Prostate gland (tissue), 2 donors: ENCODE results near the gene BMP6. TPM values are rescaled to one million over a fixed set of nuclear protein-coding genes. Genes with fewer than 3 reads are reported as not detected.

Experiments used
- DNase-seq: peaks from one replicate; pipeline ENCODE4 v3.0.0-alpha.2; 2019; ENCODE audit warnings: low spot score
- H3K27ac ChIP-seq, 2 donors: fragments of 200-600 bp; sonication (generic); 2 replicates each; pipeline ENCODE4 v1.5.1; 2017 to 2019
- H3K27me3 ChIP-seq: fragments of 200-600 bp; sonication (generic); replicated peaks from 2 replicates; pipeline ENCODE4 v1.5.1; 2019; ENCODE audit not compliant: insufficient read depth
- H3K36me3 ChIP-seq, 2 donors: fragments of 200-600 bp; sonication (generic); 1 replicate in 1 of 2; 2 replicates in 1 of 2; pipeline versions ENCODE4 v1.5.1 to v1.8.1; 2017 to 2019
- H3K4me1 ChIP-seq: fragments of 200-600 bp; sonication (generic); replicated peaks from 2 replicates; pipeline ENCODE4 v1.5.1; 2019
- H3K4me3 ChIP-seq, 2 donors: fragments of 200-600 bp; sonication (generic); 2 replicates each; pipeline ENCODE4 v1.5.1; 2017 to 2019
- H3K9me3 ChIP-seq: fragments of 200-600 bp; sonication (generic); 2 replicates; pipeline ENCODE4 v1.5.1; 2017
- POLR2A ChIP-seq: fragments of 450-650 bp; IDR thresholded peaks from one replicate; pipeline ENCODE4 v1.6.1; 2016; ENCODE audit warnings: antibody characterized with exemption, mild to moderate bottlenecking
- POLR2AphosphoS5 ChIP-seq: sonication (generic); formaldehyde crosslinking; IDR thresholded peaks from one replicate; pipeline ENCODE4 v1.6.1; 2017; ENCODE audit warnings: antibody characterized with exemption
- WGBS: methylation state at CpG from one replicate; pipeline ENCODE4 v1.1.5; 2018; 5-methylcytosine and 5-hydroxymethylcytosine counted together
- intact Hi-C: fragments of 100-400 bp; cut with DNase I; formaldehyde crosslinking; loops from one replicate; pipeline ENCODE4 v1.14.2; 2022
- total RNA-seq, 2 donors: library from RNA; depleted of rRNA; stranded (reverse); fragments of >200 nt; gene quantifications; one replicate each; pipeline ENCODE4 v1.1.0, GENCODE V29; 2016
- TF ChIP-seq, protein P1 (sequence below), 4 experiments: fragments of 200-600 bp in 2 of 4; fragments of 450-650 bp in 2 of 4; sonication (generic) in 2 of 4; IDR thresholded peaks; 1 replicate in 3 of 4; 2 replicates in 1 of 4; pipeline ENCODE4 v1.5.1; 2016 to 2019; ENCODE audit warnings: antibody characterized with exemption in 4 of 4, mild to moderate bottlenecking in 2 of 4, moderate library complexity in 2 of 4

BMP6 gene
- total RNA-seq, 2 donors from 2014 or later: 0.36 to 10.2 TPM

DNA sequence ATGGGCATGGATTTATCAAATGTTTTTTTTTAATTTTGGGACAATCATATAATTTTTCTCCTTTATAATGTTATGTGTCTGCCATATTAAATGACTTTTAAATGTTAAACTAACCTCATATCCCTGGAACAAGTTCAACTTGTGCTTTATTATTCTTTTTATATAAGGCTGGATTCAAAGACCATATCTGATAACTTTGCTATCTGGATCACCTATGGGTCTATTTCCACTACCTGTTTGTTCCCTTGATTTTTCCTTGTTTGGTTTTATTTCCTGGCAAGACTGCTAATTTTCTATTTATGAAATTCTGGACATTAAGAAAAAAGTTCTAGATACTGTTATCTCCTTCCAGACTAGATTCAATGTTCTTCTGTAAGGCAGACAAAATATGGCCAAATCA is 125.9 kb downstream of the BMP6 start:
- no peaks in the 10 kb centered on the region for H3K27me3 ChIP-seq
- no peaks in the 10 kb centered on the region for H3K9me3 ChIP-seq
- intact Hi-C loops: no loop called here
- TF ChIP-seq, protein P1, sequence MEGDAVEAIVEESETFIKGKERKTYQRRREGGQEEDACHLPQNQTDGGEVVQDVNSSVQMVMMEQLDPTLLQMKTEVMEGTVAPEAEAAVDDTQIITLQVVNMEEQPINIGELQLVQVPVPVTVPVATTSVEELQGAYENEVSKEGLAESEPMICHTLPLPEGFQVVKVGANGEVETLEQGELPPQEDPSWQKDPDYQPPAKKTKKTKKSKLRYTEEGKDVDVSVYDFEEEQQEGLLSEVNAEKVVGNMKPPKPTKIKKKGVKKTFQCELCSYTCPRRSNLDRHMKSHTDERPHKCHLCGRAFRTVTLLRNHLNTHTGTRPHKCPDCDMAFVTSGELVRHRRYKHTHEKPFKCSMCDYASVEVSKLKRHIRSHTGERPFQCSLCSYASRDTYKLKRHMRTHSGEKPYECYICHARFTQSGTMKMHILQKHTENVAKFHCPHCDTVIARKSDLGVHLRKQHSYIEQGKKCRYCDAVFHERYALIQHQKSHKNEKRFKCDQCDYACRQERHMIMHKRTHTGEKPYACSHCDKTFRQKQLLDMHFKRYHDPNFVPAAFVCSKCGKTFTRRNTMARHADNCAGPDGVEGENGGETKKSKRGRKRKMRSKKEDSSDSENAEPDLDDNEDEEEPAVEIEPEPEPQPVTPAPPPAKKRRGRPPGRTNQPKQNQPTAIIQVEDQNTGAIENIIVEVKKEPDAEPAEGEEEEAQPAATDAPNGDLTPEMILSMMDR (IDR thresholded peaks at IDR 0.05): no peak
- TF ChIP-seq POLR2AphosphoS5 (no peak), POLR2A (no peak)
- H3K36me3 ChIP-seq: no peaks in the 10 kb centered on the region
- no peak overlapping the region for H3K27ac ChIP-seq
- H3K4me3 ChIP-seq: no peak overlapping the region
- DNase-seq: no peak
- no peaks in the 10 kb centered on the region for H3K4me1 ChIP-seq

DNA sequence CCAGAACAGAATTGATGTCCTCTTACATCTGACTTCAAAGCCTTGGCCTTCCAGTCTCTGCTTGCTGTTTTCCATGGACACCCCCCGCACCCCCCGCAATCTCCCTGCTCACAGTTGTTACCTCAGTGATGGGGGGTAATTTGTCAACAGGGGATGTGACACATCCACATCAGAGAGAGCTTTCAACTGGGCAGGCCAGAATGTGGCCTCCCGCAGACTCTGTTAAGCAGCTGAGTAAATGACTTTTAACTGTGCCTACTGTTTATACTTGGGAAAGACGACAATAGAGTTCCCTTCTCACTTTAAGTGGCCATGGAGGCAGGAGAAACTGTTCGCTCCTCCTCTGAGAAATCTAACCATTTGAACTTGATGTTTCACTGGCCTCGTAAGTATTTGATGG is 133.7 kb downstream of the BMP6 start:
- DNase-seq: no peak
- no peaks in the 10 kb centered on the region for H3K9me3 ChIP-seq
- no peaks in the 10 kb centered on the region for H3K4me1 ChIP-seq
- no peak overlapping the region for H3K4me3 ChIP-seq
- H3K27me3 ChIP-seq: no peaks in the 10 kb centered on the region
- WGBS: 64% methylated on average over 6 of the region's 6 CpGs
- intact Hi-C loops: no loop called here
- TF ChIP-seq POLR2A (no peak), POLR2AphosphoS5 (no peak)
- TF ChIP-seq, protein P1 (IDR thresholded peaks at IDR 0.05): no peak
- H3K36me3 ChIP-seq: no peaks in the 10 kb centered on the region
- no peak overlapping the region for H3K27ac ChIP-seq

DNA sequence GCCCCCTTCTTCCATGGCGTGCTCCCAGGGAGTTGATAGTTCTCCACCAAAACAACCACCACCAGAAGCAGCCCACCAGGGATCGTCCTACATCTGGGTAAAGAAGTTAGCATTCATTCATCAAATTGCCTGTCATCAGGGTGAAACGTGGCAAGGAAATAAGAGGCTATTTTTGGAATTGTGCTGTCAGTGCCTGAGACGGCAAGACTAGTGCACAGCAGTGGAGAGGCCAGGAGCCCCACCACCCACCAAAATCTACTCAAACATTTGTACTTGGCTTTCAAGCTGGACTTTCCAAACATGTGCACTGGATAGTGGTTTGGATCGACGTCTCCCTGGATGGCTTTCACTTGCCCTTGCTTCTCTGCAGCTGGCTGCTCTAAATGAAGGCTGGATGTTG is 139.9 kb downstream of the BMP6 start:
- 77% methylated on average over 6 of the region's 6 CpGs for WGBS
- intact Hi-C loops: no loop called here
- TF ChIP-seq, protein P1 (IDR thresholded peaks at IDR 0.05): no peak
- no peak for TF ChIP-seq POLR2AphosphoS5
- DNase-seq: no peak
- H3K4me1 ChIP-seq: no peaks in the 10 kb centered on the region
- no peaks in the 10 kb centered on the region for H3K36me3 ChIP-seq
- H3K27me3 ChIP-seq: no peaks in the 10 kb centered on the region
- no peak overlapping the region for H3K4me3 ChIP-seq
- no peaks in the 10 kb centered on the region for H3K9me3 ChIP-seq
- no peak overlapping the region for H3K27ac ChIP-seq

DNA sequence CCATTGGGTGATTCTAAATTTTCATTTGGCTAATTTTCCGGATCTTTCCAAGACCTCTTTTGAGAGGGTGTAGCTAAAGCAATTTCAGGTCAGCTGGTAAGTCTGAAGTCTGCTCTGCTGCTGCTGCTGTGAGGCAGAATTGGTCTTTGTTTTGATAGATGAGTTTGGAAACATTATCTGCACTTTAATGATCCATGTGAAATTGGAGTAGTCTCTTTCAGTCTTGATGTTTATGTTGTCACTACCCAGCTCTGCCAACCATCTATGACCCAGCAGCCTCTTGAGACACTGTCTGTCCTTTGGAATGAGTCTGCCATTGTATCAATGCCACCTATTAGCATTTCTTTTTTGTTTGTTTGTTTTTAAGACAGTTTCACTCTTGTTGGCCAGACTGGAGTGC is 140.6 kb downstream of the BMP6 start:
- H3K4me1 ChIP-seq: no peaks in the 10 kb centered on the region
- no peak overlapping the region for H3K4me3 ChIP-seq

DNA sequence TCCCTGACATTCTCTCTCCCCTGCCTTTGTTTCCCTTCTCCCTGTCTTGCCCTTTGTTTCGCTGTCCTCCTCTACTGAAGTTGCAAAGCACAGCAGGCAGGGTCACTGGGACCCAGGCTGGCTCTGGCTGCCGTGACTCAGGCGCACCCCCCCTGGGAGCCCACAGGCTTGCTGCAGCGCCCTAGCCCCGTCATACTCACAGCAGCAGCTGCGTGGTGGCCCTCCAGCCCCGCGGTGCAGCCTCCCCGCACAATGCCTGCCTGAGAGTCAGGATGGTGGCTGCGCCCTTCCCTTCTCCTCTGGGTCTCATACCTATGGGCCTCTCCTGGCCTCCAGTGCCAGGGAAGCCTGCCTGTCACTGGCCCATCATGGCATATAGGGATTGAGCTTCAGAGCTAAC is 143.0 kb downstream of the BMP6 start:
- WGBS: 86% methylated on average over 10 of the region's 10 CpGs
- no peak for DNase-seq
- intact Hi-C loops: no loop called here
- Histone ChIP-seq H3K27ac (no peak overlapping the region), H3K4me1 (no peaks in the 10 kb centered on the region), H3K27me3 (no peaks in the 10 kb centered on the region), H3K4me3 (no peak overlapping the region), H3K9me3 (no peaks in the 10 kb centered on the region), H3K36me3 (no peaks in the 10 kb centered on the region)
- TF ChIP-seq POLR2A: no peak
- TF ChIP-seq POLR2AphosphoS5: no peak
- TF ChIP-seq, protein P1 (IDR thresholded peaks at IDR 0.05): no peak

More for the DNA sequence above, 140.6 kb downstream of the BMP6 start:
- Histone ChIP-seq H3K27me3 (no peaks in the 10 kb centered on the region), H3K9me3 (no peaks in the 10 kb centered on the region), H3K36me3 (no peaks in the 10 kb centered on the region), H3K27ac (no peak overlapping the region)
- TF ChIP-seq POLR2AphosphoS5: no peak
- TF ChIP-seq, protein P1 (IDR thresholded peaks at IDR 0.05): no peak
- intact Hi-C loops: no loop called here
- WGBS: 81% methylated on average over 1 of the region's 1 CpG
- DNase-seq: no peak
